ENCODE data around the gene PSMA2. TPM values are rescaled to one million over a fixed set of nuclear protein-coding genes. Genes with fewer than 3 reads are reported as not detected.

PSMA2 gene
- total RNA-seq, 1 experiment from 2014 or later, result 159 TPM

DNA sequence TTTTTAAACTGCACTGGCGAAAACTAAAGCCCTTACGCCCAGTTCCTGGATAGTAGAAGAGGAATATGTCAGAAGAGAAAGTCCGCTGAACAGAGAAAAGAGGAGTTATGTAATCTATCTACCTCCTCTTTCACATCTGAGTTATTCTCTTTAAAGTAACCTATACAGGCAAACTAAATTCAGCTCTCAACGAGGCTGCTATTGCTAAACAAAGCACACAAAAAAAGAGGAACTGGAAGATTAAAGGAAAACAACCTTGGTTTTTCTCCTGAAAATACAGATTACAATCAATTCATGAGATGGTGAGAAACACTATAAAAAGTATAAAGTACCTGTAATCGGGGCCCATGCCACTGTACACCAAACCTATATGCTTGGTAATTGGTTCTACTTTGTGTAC, 5.8 kb downstream of the PSMA2 start:
- H3K36me3 ChIP-seq (ENCODE audit: control insufficient read depth, insufficient read depth, low read length), result no peaks in the 10 kb centered on the region
- no peak overlapping the region for H3K4me3 ChIP-seq (ENCODE audit: low read depth, low read length)
- Mint-ChIP-seq H3K36me3 (ENCODE audit: insufficient read depth, unreplicated experiment) (peaks cover 42% of the 10 kb centered on the region), H3K4me1 (ENCODE audit: low read depth, unreplicated experiment) (peaks cover 14% of the 10 kb centered on the region), H3K9me3 (ENCODE audit: unreplicated experiment) (no peaks in the 10 kb centered on the region), H3K4me3 (ENCODE audit: unreplicated experiment) (no peak overlapping the region), H3K27me3 (ENCODE audit: insufficient read depth, unreplicated experiment) (no peaks in the 10 kb centered on the region), H3K27ac (ENCODE audit: unreplicated experiment) (no peak overlapping the region)
- no peaks in the 10 kb centered on the region for H3K9me3 ChIP-seq
- intact Hi-C loops (cut with micrococcal nuclease; ENCODE audit: unreplicated experiment), result no loop called here
- BruUV-seq (replicated peaks), result no TSS peak
- H3K4me1 ChIP-seq, result peaks cover 6% of the 10 kb centered on the region; the same call in 1 of the 2 replicates
- ChIA-PET POLR2A (no interaction called here), CTCF (no interaction called here)
- TF ChIP-seq, protein P1, sequence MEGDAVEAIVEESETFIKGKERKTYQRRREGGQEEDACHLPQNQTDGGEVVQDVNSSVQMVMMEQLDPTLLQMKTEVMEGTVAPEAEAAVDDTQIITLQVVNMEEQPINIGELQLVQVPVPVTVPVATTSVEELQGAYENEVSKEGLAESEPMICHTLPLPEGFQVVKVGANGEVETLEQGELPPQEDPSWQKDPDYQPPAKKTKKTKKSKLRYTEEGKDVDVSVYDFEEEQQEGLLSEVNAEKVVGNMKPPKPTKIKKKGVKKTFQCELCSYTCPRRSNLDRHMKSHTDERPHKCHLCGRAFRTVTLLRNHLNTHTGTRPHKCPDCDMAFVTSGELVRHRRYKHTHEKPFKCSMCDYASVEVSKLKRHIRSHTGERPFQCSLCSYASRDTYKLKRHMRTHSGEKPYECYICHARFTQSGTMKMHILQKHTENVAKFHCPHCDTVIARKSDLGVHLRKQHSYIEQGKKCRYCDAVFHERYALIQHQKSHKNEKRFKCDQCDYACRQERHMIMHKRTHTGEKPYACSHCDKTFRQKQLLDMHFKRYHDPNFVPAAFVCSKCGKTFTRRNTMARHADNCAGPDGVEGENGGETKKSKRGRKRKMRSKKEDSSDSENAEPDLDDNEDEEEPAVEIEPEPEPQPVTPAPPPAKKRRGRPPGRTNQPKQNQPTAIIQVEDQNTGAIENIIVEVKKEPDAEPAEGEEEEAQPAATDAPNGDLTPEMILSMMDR (IDR thresholded peaks at IDR 0.05; ENCODE audit: insufficient read depth in 1 of 2, low read depth in 1 of 2, low read length in 1 of 2, severe bottlenecking in 1 of 2, unreplicated experiment in 1 of 2), result no peak
- DNase-seq, result no peak
- H3K27me3 ChIP-seq (replicated peaks; ENCODE audit: control insufficient read depth, insufficient read depth, low read length), result no peaks in the 10 kb centered on the region

DNA sequence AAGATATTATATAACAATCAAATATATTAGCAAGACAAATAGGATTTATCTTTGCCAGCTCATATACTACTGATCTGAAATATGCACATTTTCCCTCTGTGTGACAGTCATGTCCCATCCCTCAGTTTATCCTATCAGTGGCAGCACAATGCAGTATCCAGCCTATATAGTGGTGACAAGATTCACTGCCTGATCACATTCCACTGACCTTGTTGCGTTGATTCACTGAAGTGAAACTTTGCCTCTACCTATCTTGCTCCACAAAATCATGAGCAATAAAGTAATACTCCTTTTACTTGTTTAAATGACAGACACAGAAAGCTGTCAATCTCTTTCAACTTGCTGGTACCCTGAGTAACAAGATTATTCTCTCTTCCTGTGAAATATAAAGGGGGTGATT, 6.3 kb downstream of the PSMA2 start:
- no peak overlapping the region for H3K4me3 Mint-ChIP-seq (ENCODE audit: unreplicated experiment)
- BruUV-seq (replicated peaks), result no TSS peak
- Histone ChIP-seq H3K27me3 (replicated peaks; ENCODE audit: control insufficient read depth, insufficient read depth, low read length) (no peaks in the 10 kb centered on the region), H3K36me3 (ENCODE audit: control insufficient read depth, insufficient read depth, low read length) (no peaks in the 10 kb centered on the region), H3K4me1 (peaks cover 6% of the 10 kb centered on the region; the same call in 1 of the 2 replicates), H3K4me3 (ENCODE audit: low read depth, low read length) (no peak overlapping the region), H3K9me3 (no peaks in the 10 kb centered on the region)
- peaks cover 47% of the 10 kb centered on the region for H3K36me3 Mint-ChIP-seq (ENCODE audit: insufficient read depth, unreplicated experiment)
- no peak overlapping the region for H3K27ac Mint-ChIP-seq (ENCODE audit: unreplicated experiment)
- H3K27me3 Mint-ChIP-seq (ENCODE audit: insufficient read depth, unreplicated experiment), result no peaks in the 10 kb centered on the region
- intact Hi-C loops (cut with micrococcal nuclease; ENCODE audit: unreplicated experiment), result no loop called here
- peaks cover 14% of the 10 kb centered on the region for H3K4me1 Mint-ChIP-seq (ENCODE audit: low read depth, unreplicated experiment)
- DNase-seq, result no peak
- TF ChIP-seq, protein P1 (IDR thresholded peaks at IDR 0.05; ENCODE audit: insufficient read depth in 1 of 2, low read depth in 1 of 2, low read length in 1 of 2, severe bottlenecking in 1 of 2, unreplicated experiment in 1 of 2), result no peak
- no peaks in the 10 kb centered on the region for H3K9me3 Mint-ChIP-seq (ENCODE audit: unreplicated experiment)
- POLR2A ChIA-PET, result no interaction called here
- CTCF ChIA-PET, result no interaction called here

DNA sequence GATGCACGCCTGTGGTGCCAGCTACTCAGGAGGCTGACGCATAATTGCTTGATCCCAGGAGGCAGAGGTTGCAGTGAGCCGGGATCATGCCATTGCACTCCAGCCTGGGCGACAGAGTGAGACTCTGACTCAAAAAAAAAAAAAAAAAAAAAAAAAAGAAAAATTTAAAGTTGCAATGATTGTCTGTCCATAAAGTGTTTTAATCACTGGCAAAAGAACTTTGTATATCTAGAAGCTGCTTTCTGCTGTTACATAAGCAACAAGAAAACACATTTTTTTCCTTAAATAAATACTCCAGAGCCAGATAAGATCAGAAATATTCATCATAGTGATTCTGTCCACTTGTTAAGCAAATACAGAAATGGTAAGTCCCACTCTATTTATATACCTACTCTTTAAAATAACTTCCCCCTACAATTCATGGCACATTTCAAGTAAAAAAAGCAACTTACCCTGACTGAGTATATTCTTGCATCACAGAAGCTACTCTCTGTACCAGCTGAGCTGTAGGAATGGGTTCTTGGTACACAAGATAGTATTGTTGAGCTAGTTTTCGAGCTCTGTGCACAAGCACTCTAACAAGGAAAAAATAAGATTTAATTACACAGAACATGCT, 7.6 kb downstream of the PSMA2 start:
- peaks cover 60% of the 10 kb centered on the region for H3K36me3 Mint-ChIP-seq (ENCODE audit: insufficient read depth, unreplicated experiment)
- no peak overlapping the region for H3K4me3 ChIP-seq (ENCODE audit: low read depth, low read length)
- no TSS peak for BruUV-seq (replicated peaks)
- H3K36me3 ChIP-seq (ENCODE audit: control insufficient read depth, insufficient read depth, low read length), result peaks cover 1% of the 10 kb centered on the region; the same call in 1 of the 2 replicates
- no peak overlapping the region for H3K4me3 Mint-ChIP-seq (ENCODE audit: unreplicated experiment)
- ChIA-PET CTCF (no interaction called here), POLR2A (interaction anchor here (0.9 kb wide), 1 partner anchor 8 kb away, joined by 8 read pairs; no protein-coding TSS in a partner anchor)
- intact Hi-C loops (cut with micrococcal nuclease; ENCODE audit: unreplicated experiment), result no loop called here
- no peaks in the 10 kb centered on the region for H3K9me3 Mint-ChIP-seq (ENCODE audit: unreplicated experiment)
- no peaks in the 10 kb centered on the region for H3K27me3 Mint-ChIP-seq (ENCODE audit: insufficient read depth, unreplicated experiment)
- DNase-seq, result no peak
- TF ChIP-seq, protein P1 (IDR thresholded peaks at IDR 0.05; ENCODE audit: insufficient read depth in 1 of 2, low read depth in 1 of 2, low read length in 1 of 2, severe bottlenecking in 1 of 2, unreplicated experiment in 1 of 2), result no peak
- peaks cover 8% of the 10 kb centered on the region for H3K4me1 Mint-ChIP-seq (ENCODE audit: low read depth, unreplicated experiment)
- no peak overlapping the region for H3K27ac Mint-ChIP-seq (ENCODE audit: unreplicated experiment)
- H3K9me3 ChIP-seq, result no peaks in the 10 kb centered on the region
- H3K4me1 ChIP-seq, result peaks cover under 1% of the 10 kb centered on the region; the same call in 1 of the 2 replicates
- no peaks in the 10 kb centered on the region for H3K27me3 ChIP-seq (replicated peaks; ENCODE audit: control insufficient read depth, insufficient read depth, low read length)

Measured in Caco-2 (cell line).